ENCODE measurements around the gene CNPY1. TPM values are rescaled to one million over a fixed set of nuclear protein-coding genes. Genes with fewer than 3 reads are reported as not detected.
A peak's percentile ranks its signal among the peaks of the same experiment; 100 is the strongest.

Gene CNPY1
- total RNA-seq, 2 donors from 2014 or later: 0.33 TPM; not detected in 1

DNA sequence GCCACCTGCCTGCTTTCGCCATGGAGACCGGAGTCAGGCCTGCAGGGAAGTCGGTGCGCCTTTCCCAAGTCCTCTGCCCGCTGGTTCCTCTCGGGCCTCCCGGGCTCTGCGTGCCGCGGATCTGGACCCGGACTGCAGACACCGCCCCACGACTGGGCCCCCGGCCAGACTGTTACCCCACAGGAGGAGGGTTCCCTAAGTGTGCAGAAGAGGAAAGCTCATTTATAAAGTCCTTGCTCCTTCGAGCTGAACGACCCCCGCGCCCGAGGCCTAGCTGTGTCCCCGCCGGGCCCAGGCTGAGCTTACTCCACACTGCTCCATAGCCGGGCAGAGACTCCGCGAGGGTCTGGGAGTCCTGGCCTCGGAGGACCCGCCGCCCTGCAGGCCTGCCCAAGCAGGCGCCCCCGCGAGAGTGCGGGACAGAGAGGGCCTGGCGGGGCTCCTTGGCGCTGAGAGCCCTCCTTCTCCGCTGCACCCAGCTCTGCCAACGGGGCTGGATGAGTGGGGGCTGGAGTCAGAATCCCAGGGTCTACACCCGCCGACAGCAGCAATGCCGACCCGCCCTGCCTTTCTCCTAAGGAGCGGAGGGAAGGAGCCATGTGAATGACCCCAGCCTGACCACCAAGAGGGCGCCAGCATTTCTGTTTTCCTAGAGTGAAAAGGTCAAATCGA, 80.1 kb downstream of the CNPY1 start:
- DNase-seq: peak; percentile 77
- Histone ChIP-seq H3K27me3 (ENCODE audit: control insufficient read depth, insufficient read depth, low read length, poor library complexity, severe bottlenecking) (peaks cover 100% of the 10 kb centered on the region), H3K4me3 (ENCODE audit: low read length) (peak overlapping the region; percentile 53), H3K36me3 (ENCODE audit: control insufficient read depth, insufficient read depth, low read length) (no peaks in the 10 kb centered on the region), H3K4me1 (ENCODE audit: control insufficient read depth, insufficient read depth, low read length) (peaks cover 4% of the 10 kb centered on the region), H3K27ac (ENCODE audit: low read depth, low read length) (peak overlapping the region; percentile 96), H3K9ac (ENCODE audit: extremely low read depth, low read length, poor library complexity, severe bottlenecking) (no peak overlapping the region), H3K9me3 (ENCODE audit: control insufficient read depth, low read length) (no peaks in the 10 kb centered on the region)
- H3K27ac Mint-ChIP-seq: no peak overlapping the region
- H3K4me1 Mint-ChIP-seq: peaks cover 10% of the 10 kb centered on the region
- WGBS, 2 experiments (ENCODE audit: insufficient coverage in 1 of 2, insufficient read length in 1 of 2): 4 to 10% methylated on average over 19 to 42 of the region's 42 CpGs
- peaks cover 100% of the 10 kb centered on the region for H3K27me3 Mint-ChIP-seq (ENCODE audit: insufficient read depth)
- no peaks in the 10 kb centered on the region for H3K36me3 Mint-ChIP-seq (ENCODE audit: low read depth)
- peak overlapping the region; percentile 37 for H3K4me3 Mint-ChIP-seq
- H3K9me3 Mint-ChIP-seq: no peaks in the 10 kb centered on the region
- TF ChIP-seq, protein P1, sequence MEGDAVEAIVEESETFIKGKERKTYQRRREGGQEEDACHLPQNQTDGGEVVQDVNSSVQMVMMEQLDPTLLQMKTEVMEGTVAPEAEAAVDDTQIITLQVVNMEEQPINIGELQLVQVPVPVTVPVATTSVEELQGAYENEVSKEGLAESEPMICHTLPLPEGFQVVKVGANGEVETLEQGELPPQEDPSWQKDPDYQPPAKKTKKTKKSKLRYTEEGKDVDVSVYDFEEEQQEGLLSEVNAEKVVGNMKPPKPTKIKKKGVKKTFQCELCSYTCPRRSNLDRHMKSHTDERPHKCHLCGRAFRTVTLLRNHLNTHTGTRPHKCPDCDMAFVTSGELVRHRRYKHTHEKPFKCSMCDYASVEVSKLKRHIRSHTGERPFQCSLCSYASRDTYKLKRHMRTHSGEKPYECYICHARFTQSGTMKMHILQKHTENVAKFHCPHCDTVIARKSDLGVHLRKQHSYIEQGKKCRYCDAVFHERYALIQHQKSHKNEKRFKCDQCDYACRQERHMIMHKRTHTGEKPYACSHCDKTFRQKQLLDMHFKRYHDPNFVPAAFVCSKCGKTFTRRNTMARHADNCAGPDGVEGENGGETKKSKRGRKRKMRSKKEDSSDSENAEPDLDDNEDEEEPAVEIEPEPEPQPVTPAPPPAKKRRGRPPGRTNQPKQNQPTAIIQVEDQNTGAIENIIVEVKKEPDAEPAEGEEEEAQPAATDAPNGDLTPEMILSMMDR (conservative IDR thresholded peaks at IDR 0.05): no peak

DNA sequence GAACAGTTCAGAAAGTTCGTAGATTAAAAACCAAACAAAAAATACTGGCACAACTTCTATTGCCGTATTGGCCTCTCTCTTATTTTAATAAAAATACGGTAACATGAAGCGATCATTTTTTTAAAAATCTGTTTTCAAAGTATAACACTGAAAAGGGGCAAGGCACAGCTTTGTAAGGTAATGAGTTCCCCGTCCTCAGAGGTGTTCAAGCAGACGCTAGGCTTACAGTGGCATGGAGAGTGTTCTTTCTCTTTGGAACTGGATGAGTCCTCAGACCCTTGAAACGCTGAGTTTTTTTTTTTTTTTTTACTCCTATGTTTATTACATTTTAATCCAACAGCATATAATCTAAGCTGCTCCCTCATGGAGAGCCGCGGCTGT, 80.6 kb downstream of the CNPY1 start:
- no peaks in the 10 kb centered on the region for H3K36me3 ChIP-seq (ENCODE audit: control insufficient read depth, insufficient read depth, low read length)
- DNase-seq: no peak
- peaks cover 8% of the 10 kb centered on the region for H3K4me1 Mint-ChIP-seq
- peaks cover 4% of the 10 kb centered on the region for H3K4me1 ChIP-seq (ENCODE audit: control insufficient read depth, insufficient read depth, low read length)
- TF ChIP-seq, protein P1 (conservative IDR thresholded peaks at IDR 0.05): no peak
- 23 to 30% methylated on average over 8 to 9 of the region's 9 CpGs for WGBS, 2 experiments (ENCODE audit: insufficient coverage in 1 of 2, insufficient read length in 1 of 2)
- no peak overlapping the region for H3K9ac ChIP-seq (ENCODE audit: extremely low read depth, low read length, poor library complexity, severe bottlenecking)
- H3K27ac ChIP-seq (ENCODE audit: low read depth, low read length): no peak overlapping the region
- H3K27me3 Mint-ChIP-seq (ENCODE audit: insufficient read depth): peaks cover 100% of the 10 kb centered on the region
- H3K9me3 Mint-ChIP-seq: no peaks in the 10 kb centered on the region
- no peak overlapping the region for H3K4me3 ChIP-seq (ENCODE audit: low read length)
- H3K4me3 Mint-ChIP-seq: no peak overlapping the region
- H3K27me3 ChIP-seq (ENCODE audit: control insufficient read depth, insufficient read depth, low read length, poor library complexity, severe bottlenecking): peaks cover 100% of the 10 kb centered on the region
- no peaks in the 10 kb centered on the region for H3K36me3 Mint-ChIP-seq (ENCODE audit: low read depth)
- no peaks in the 10 kb centered on the region for H3K9me3 ChIP-seq (ENCODE audit: control insufficient read depth, low read length)
- no peak overlapping the region for H3K27ac Mint-ChIP-seq

DNA sequence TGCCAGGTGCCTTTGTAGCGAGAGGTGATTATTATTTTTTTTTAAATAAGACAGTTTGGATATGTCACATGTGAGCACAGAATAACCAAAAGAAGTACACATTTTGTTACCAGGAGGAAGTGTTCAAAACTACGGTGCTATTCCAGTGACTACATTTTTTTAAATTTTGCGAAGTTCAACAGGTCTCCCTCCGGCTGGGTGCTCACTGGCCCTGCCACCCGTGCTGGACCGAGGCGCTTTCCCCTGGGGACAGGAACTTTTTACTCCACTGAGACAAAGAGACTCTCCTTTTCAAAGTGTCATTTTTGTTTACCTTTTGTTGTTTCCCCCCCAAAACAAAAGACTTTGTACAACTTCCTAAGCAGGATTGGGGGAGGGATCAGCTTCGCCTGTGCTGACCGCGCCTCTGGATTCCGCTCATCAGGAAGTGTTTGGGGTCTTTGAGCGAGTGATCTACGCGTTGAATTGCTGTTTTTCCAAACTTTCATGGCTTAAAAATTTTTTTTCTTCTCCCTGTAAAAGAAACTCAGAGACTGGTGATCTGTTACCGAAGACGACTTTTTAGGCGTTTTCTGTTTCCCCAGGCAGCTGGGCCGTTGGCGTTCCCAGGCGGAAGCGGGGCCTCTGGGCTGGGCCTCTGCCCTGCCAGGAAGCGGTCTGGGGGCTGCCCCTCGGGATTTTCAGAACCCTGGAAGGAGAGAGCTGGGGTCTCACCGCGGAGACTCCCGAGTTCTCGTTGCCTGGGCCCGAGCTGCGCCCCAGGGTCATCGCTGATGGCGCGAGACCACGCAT, 81.2 kb downstream of the CNPY1 start:
- Mint-ChIP-seq H3K27me3 (ENCODE audit: insufficient read depth) (peaks cover 100% of the 10 kb centered on the region), H3K36me3 (ENCODE audit: low read depth) (no peaks in the 10 kb centered on the region), H3K4me3 (no peak overlapping the region), H3K9me3 (no peaks in the 10 kb centered on the region), H3K4me1 (peaks cover 8% of the 10 kb centered on the region), H3K27ac (no peak overlapping the region)
- peaks cover 100% of the 10 kb centered on the region for H3K27me3 ChIP-seq (ENCODE audit: control insufficient read depth, insufficient read depth, low read length, poor library complexity, severe bottlenecking)
- H3K36me3 ChIP-seq (ENCODE audit: control insufficient read depth, insufficient read depth, low read length): no peaks in the 10 kb centered on the region
- no peak overlapping the region for H3K4me3 ChIP-seq (ENCODE audit: low read length)
- no peak overlapping the region for H3K27ac ChIP-seq (ENCODE audit: low read depth, low read length)
- DNase-seq: no peak
- H3K9ac ChIP-seq (ENCODE audit: extremely low read depth, low read length, poor library complexity, severe bottlenecking): no peak overlapping the region
- H3K4me1 ChIP-seq (ENCODE audit: control insufficient read depth, insufficient read depth, low read length): peaks cover 4% of the 10 kb centered on the region
- H3K9me3 ChIP-seq (ENCODE audit: control insufficient read depth, low read length): no peaks in the 10 kb centered on the region
- TF ChIP-seq, protein P1 (conservative IDR thresholded peaks at IDR 0.05): no peak
- WGBS, 2 experiments (ENCODE audit: insufficient coverage in 1 of 2, insufficient read length in 1 of 2): 6 to 10% methylated on average over 19 to 33 of the region's 33 CpGs
